ENCODE data around the gene VPS11. TPM values are rescaled to one million over a fixed set of nuclear protein-coding genes. Genes with fewer than 3 reads are reported as not detected.

VPS11 gene
- polyA plus RNA-seq, 3 donors: 28.6 to 56.6 (median 43.3) TPM

GRCh38 chr11:119091178-119091577, 23.6 kb downstream of the VPS11 start:
- intact Hi-C loops (cut with micrococcal nuclease): loop anchor here (10.0 kb wide), 1 partner anchor 104 kb away; no protein-coding TSS in a partner anchor
- Histone ChIP-seq H3K79me2 (ENCODE audit: insufficient read depth, low read length) (peaks cover 59% of the 10 kb centered on the region), H3K4me2 (replicated peaks; ENCODE audit: extremely low read depth, low read length, poor library complexity, severe bottlenecking) (no peak overlapping the region), H4K20me1 (ENCODE audit: insufficient read depth, low read length) (peaks cover 9% of the 10 kb centered on the region), H3K9ac (ENCODE audit: insufficient read depth, low read length, poor library complexity, severe bottlenecking) (no peak overlapping the region), H3K36me3 (replicated peaks in 1 of 2; ENCODE audit: control insufficient read depth in 1 of 2, insufficient read depth in 2 of 2, low read length in 2 of 2) (peaks cover 0 to 6% of the 10 kb centered on the region in 2 donors), H3K4me3 (replicated peaks in 1 of 3; ENCODE audit: low read depth in 2 of 3, low read length in 3 of 3) (no peak overlapping the region), H2AFZ (ENCODE audit: insufficient read depth, low read depth, low read length, poor library complexity, severe bottlenecking) (no peak overlapping the region), H3K27me3 (ENCODE audit: control insufficient read depth in 2 of 2, insufficient read depth in 2 of 2, low read length in 2 of 2) (no peaks in the 10 kb centered on the region), H3K9me3 (replicated peaks in 1 of 2; ENCODE audit: control insufficient read depth in 1 of 2, insufficient read depth in 1 of 2, low read length in 2 of 2) (no peaks in the 10 kb centered on the region), H3K4me1 (ENCODE audit: control insufficient read depth in 1 of 2, insufficient read depth in 2 of 2, low read length in 2 of 2) (peaks cover 47 to 59% of the 10 kb centered on the region in 2 donors), H3K27ac (ENCODE audit: low read depth in 1 of 2, low read length in 2 of 2) (peak overlapping the region in 1 of 2 donors; percentile 38)
- TF ChIP-seq CTCF (IDR thresholded peaks at IDR 0.05): no peak
- Mint-ChIP-seq H3K4me3 (no peak overlapping the region), H3K36me3 (peaks cover 10 to 16% of the 10 kb centered on the region in 2 donors), H3K9me3 (no peaks in the 10 kb centered on the region), H3K4me1 (peaks cover 58% of the 10 kb centered on the region), H3K27me3 (ENCODE audit: low read depth in 3 of 3) (peaks cover 0 to 1% (median 0%) of the 10 kb centered on the region in 3 donors), H3K27ac (peak overlapping the region in 3 of 7 donors; percentile 8 to 30 (median 30))
- no peak for DNase-seq
- 92% methylated on average over 8 of the region's 9 CpGs for WGBS (ENCODE audit: insufficient coverage)

DNA sequence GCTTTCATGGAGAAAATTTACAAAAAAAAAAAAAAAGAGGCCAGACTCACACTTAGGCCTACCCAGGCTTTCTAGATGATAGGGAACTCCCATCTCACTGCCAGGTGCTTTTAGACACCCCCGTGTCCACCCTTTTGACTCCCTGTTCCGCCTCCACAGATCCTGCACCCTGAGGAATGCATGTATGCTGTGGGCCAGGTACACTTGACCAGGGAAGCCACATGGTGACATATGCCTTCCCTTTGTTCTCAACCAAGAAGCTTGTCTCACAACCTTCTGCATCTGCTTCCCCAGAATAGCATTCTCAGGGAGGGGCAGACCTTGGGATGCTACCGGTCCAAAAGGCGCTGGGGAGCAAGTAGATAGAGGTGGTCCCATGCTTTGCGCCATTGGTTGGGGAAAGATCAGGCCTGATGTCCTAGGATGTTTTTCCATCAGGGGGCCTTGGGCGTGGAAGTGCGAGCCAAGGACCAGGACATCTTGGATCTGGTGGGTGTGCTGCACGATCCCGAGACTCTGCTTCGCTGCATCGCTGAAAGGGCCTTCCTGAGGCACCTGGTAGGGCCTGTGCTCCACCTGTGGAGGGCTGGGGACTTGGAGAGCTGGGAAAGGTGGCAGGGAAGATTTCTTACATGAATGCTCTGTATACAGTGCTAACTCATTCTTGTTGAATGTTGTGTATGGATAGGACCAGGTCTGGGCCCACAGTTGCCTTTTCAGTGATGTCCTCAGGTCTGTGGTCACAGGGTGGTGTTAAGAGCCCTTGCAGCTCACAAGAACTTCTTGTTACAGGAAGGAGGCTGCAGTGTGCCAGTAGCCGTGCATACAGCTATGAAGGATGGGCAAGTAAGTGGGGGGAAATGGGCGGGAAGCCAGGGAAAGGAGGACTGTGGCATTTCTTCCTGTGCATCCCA, 24.6 kb downstream of the VPS11 start:
- Mint-ChIP-seq H3K9me3 (no peaks in the 10 kb centered on the region), H3K4me3 (no peak overlapping the region), H3K4me1 (peaks cover 55% of the 10 kb centered on the region), H3K27ac (peak overlapping the region in 6 of 7 donors; percentile 28 to 58 (median 46)), H3K36me3 (peaks cover 18 to 27% of the 10 kb centered on the region in 2 donors), H3K27me3 (ENCODE audit: low read depth in 3 of 3) (peaks cover 0 to 1% (median 0%) of the 10 kb centered on the region in 3 donors)
- no peak for TF ChIP-seq CTCF (IDR thresholded peaks at IDR 0.05)
- Histone ChIP-seq H3K9me3 (replicated peaks in 1 of 2; ENCODE audit: control insufficient read depth in 1 of 2, insufficient read depth in 1 of 2, low read length in 2 of 2) (no peaks in the 10 kb centered on the region), H2AFZ (ENCODE audit: insufficient read depth, low read depth, low read length, poor library complexity, severe bottlenecking) (no peak overlapping the region), H3K4me3 (replicated peaks in 1 of 3; ENCODE audit: low read depth in 2 of 3, low read length in 3 of 3) (no peak overlapping the region), H3K4me2 (replicated peaks; ENCODE audit: extremely low read depth, low read length, poor library complexity, severe bottlenecking) (no peak overlapping the region), H3K4me1 (ENCODE audit: control insufficient read depth in 1 of 2, insufficient read depth in 2 of 2, low read length in 2 of 2) (peaks cover 45 to 53% of the 10 kb centered on the region in 2 donors), H3K79me2 (ENCODE audit: insufficient read depth, low read length) (peaks cover 56% of the 10 kb centered on the region), H3K27ac (ENCODE audit: low read depth in 1 of 2, low read length in 2 of 2) (peak overlapping the region in 1 of 2 donors; percentile 81), H4K20me1 (ENCODE audit: insufficient read depth, low read length) (peaks cover 9% of the 10 kb centered on the region), H3K9ac (ENCODE audit: insufficient read depth, low read length, poor library complexity, severe bottlenecking) (peak overlapping the region; percentile 27), H3K27me3 (ENCODE audit: control insufficient read depth in 2 of 2, insufficient read depth in 2 of 2, low read length in 2 of 2) (no peaks in the 10 kb centered on the region), H3K36me3 (replicated peaks in 1 of 2; ENCODE audit: control insufficient read depth in 1 of 2, insufficient read depth in 2 of 2, low read length in 2 of 2) (peaks cover 8 to 15% of the 10 kb centered on the region in 2 donors)
- intact Hi-C loops (cut with micrococcal nuclease): loop anchor here (10.0 kb wide), 1 partner anchor 103 kb away; no protein-coding TSS in a partner anchor
- no peak for DNase-seq
- 89% methylated on average over 13 of the region's 13 CpGs for WGBS (ENCODE audit: insufficient coverage)

All from CD14-positive monocyte (primary cell).